ENCODE measurements around the gene ADGRA3.
"Not testable (repeated sequence)": the region's sequence is repeated elsewhere in the genome, so short reads cannot be mapped to it uniquely, and the experiment has no call there.

The ADGRA3 gene

DNA sequence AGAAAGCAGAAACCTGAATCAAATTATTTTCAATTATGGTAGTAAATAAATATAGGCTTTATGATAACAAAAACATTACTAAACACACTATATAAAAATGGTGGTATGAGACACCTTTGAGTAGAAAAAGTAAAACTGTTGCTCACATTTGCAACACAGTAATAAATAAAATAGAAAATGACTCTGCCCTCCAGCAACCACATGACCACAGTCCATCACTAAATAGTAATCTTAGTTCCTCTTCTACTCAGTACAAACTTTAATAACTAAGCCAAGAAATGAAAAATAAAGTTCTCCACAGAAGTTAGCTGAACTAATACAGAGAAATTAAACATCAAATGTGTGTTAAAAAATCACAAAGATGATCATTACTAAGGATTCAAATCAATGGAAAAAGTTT, 108.5 kb downstream of the ADGRA3 start:
- no peak for DNase-seq (ENCODE audit: extremely low read depth, low read depth)
- no peak overlapping the region for H3K4me3 ChIP-seq (replicated peaks; ENCODE audit: low read depth, low read length)
- TF ChIP-seq, protein P1, sequence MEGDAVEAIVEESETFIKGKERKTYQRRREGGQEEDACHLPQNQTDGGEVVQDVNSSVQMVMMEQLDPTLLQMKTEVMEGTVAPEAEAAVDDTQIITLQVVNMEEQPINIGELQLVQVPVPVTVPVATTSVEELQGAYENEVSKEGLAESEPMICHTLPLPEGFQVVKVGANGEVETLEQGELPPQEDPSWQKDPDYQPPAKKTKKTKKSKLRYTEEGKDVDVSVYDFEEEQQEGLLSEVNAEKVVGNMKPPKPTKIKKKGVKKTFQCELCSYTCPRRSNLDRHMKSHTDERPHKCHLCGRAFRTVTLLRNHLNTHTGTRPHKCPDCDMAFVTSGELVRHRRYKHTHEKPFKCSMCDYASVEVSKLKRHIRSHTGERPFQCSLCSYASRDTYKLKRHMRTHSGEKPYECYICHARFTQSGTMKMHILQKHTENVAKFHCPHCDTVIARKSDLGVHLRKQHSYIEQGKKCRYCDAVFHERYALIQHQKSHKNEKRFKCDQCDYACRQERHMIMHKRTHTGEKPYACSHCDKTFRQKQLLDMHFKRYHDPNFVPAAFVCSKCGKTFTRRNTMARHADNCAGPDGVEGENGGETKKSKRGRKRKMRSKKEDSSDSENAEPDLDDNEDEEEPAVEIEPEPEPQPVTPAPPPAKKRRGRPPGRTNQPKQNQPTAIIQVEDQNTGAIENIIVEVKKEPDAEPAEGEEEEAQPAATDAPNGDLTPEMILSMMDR (IDR thresholded peaks at IDR 0.05; ENCODE audit: low read depth, low read length, missing control alignments), result no peak

DNA sequence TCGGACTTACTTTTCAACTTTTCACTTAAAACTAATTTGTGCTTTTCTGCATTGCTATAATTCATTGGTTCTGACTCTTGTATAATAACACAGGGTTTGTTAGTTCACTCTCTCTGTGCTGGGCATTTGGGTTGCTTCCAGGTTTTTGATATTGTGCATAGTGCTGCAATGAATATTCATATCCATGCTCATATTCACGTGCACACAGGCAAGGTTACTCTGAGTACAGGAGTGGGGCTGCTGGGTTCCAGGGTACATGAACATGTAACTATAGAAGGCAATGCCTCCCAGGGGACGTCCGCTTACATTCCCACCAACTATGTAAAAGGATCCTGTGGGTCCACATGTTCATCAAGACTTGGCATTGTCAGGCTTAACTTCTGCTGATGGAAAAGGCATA, 117.2 kb downstream of the ADGRA3 start:
- TF ChIP-seq, protein P1 (IDR thresholded peaks at IDR 0.05; ENCODE audit: low read depth, low read length, missing control alignments), result no peak
- no peak for DNase-seq (ENCODE audit: extremely low read depth, low read depth)
- H3K4me3 ChIP-seq (replicated peaks; ENCODE audit: low read depth, low read length), result no peak overlapping the region

DNA sequence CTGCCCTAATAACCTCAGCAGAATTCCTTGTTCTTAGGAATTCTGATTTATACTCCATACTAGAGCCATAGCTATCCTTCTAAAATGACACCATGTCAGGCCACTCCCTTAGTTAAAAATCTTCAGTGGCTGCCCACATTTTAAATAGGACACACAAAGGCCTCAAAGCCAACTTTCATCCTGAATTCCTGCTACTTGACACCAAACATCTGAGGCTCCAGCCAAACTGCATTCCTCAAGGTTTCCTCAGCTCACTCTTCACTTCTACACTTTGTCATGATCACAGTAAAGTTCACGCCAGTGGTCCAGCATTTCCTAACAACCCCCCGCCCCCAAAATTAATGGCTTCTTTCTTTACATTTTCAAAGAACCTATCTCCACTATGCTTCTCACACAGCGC, 124.3 kb downstream of the ADGRA3 start:
- DNase-seq (ENCODE audit: extremely low read depth, low read depth), result peak; percentile 22
- TF ChIP-seq, protein P1 (IDR thresholded peaks at IDR 0.05; ENCODE audit: low read depth, low read length, missing control alignments), result no peak
- H3K4me3 ChIP-seq (replicated peaks; ENCODE audit: low read depth, low read length), result no peak overlapping the region

DNA sequence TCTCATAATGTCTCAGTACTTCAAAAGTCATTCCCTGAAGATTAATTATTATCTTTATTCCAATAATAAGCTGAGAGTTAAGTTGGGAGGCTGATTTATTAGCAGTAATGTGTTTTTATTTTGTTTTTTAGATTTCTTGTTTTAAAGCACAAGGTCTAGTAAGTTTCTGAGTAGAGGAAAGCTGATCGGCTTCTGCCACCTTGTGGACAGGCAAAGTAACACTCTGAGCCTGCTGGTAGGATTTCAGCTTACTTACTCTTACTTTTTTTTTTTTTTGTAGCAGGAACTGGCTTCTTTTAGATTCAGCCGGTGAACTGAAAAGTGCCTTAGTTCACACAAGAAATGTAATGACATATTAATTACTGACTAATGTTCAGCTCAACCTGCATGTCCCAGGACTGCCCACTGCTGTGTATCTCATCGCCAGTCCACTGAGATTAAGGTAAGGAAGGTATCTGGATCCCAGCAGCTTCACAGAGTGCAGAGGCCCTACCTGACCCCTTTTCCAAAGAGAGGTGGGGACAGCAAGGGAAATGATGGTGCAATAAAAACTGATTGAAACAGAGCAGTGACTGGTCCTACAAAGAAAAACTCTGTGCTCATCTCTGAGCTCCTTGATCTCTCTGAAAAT, 126.5 kb downstream of the ADGRA3 start:
- TF ChIP-seq, protein P1 (IDR thresholded peaks at IDR 0.05; ENCODE audit: low read depth, low read length, missing control alignments), result peak; percentile 76
- peak; percentile 60 for DNase-seq (ENCODE audit: extremely low read depth, low read depth)
- no peak overlapping the region for H3K4me3 ChIP-seq (replicated peaks; ENCODE audit: low read depth, low read length)

DNA sequence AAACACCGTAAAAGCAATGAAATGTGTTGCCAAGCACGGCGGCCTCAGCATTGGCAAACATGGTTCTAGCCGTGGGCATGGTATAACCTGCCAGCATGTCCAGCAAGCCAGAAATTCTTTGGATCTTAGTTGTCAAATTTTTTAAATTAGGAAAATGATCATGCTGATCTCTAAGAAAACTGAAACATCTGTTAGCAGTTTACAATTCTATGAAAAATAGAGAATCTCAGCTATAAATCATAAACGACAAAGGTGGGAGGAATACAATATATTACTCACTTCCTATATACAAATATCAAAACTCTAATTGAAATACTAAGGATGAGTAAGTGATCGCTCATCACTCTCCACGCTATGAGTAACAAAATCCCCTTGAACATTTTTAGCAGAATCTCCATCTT, 130.3 kb downstream of the ADGRA3 start:
- TF ChIP-seq, protein P1 (IDR thresholded peaks at IDR 0.05; ENCODE audit: low read depth, low read length, missing control alignments), result no peak
- peak; percentile 24 for DNase-seq (ENCODE audit: extremely low read depth, low read depth)
- no peak overlapping the region for H3K4me3 ChIP-seq (replicated peaks; ENCODE audit: low read depth, low read length)

DNA sequence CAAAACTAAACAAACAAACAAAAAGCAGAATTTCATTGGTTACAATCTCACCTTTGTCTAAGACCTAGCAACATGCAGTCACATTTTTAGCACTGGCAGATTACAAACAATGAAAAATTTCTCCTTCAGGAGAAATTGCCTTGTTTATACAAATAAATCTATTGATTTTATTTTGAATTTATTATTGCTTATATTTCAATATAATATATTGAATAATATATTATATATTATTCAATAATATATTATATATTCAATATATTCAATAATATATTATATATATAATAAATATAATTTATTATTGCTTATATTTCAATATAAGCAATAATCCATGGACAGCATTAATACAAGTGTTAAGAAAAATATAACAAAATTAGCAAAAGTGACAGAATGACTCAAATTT, 131.7 kb downstream of the ADGRA3 start:
- H3K4me3 ChIP-seq (replicated peaks; ENCODE audit: low read depth, low read length), result no peak overlapping the region
- TF ChIP-seq, protein P1 (IDR thresholded peaks at IDR 0.05; ENCODE audit: low read depth, low read length, missing control alignments), result no peak
- DNase-seq (ENCODE audit: extremely low read depth, low read depth), result no peak

DNA sequence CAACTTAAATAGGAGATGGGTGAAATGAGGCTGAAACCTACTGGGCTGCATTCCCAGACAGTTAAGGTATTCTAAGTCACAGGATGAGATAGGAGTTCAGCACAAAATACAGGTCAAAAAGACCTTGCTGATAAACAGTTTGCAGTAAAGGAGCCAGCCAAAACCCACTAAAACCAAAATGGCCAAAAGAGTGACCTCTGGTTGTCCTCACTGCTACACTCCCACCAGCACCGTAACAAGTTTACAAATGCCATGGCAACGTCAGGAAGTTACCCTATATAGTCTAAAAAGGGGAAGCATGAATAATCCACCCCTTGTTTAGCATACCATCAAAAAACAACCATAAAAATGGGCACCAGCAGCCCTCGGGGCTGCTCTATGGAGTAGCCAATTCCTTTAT, 133.7 kb downstream of the ADGRA3 start:
- not testable (repeated sequence) for DNase-seq (ENCODE audit: extremely low read depth, low read depth); H3K4me3 ChIP-seq (replicated peaks; ENCODE audit: low read depth, low read length)

Measured in HFF-Myc (cell line).